Measurements from ENCODE around the gene PEX12. TPM values are rescaled to one million over a fixed set of nuclear protein-coding genes. Genes with fewer than 3 reads are reported as not detected.
"Not testable (repeated sequence)": the region's sequence is repeated elsewhere in the genome, so short reads cannot be mapped to it uniquely, and the experiment has no call there.

Gene PEX12
- total RNA-seq, 2 donors from 2014 or later: 9.4 to 11.6 TPM

DNA sequence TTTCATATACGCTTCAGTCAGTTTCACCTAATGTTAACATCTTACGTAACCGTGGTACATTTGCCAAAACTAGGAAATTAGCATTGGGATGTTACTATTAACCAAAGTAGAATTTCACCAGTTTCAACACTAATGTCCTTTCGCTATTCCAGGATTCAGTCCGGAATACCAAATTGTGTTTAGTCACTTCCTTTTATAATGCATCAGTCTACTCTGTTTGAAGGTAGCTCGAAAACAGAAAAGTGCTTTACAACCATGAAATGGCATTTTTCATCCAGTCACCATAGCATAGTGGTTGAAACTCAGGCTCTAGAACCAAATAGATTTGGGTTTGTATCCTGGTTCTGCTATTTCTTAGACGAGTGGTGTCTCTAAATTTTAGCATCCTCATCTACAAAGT, 38.2 kb upstream of the PEX12 start:
- no peak for DNase-seq (ENCODE audit: low spot score)
- 93% methylated on average over 7 of the region's 7 CpGs for WGBS
- Histone ChIP-seq H3K27ac (no peak overlapping the region), H3K9me3 (no peaks in the 10 kb centered on the region), H3K4me1 (replicated peaks) (peaks cover 3% of the 10 kb centered on the region), H3K36me3 (no peaks in the 10 kb centered on the region), H3K27me3 (replicated peaks; ENCODE audit: insufficient read depth) (no peaks in the 10 kb centered on the region), H3K4me3 (no peak overlapping the region)
- TF ChIP-seq, protein P1, sequence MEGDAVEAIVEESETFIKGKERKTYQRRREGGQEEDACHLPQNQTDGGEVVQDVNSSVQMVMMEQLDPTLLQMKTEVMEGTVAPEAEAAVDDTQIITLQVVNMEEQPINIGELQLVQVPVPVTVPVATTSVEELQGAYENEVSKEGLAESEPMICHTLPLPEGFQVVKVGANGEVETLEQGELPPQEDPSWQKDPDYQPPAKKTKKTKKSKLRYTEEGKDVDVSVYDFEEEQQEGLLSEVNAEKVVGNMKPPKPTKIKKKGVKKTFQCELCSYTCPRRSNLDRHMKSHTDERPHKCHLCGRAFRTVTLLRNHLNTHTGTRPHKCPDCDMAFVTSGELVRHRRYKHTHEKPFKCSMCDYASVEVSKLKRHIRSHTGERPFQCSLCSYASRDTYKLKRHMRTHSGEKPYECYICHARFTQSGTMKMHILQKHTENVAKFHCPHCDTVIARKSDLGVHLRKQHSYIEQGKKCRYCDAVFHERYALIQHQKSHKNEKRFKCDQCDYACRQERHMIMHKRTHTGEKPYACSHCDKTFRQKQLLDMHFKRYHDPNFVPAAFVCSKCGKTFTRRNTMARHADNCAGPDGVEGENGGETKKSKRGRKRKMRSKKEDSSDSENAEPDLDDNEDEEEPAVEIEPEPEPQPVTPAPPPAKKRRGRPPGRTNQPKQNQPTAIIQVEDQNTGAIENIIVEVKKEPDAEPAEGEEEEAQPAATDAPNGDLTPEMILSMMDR (IDR thresholded peaks at IDR 0.05): no peak
- no peak for TF ChIP-seq POLR2A (IDR thresholded peaks at IDR 0.05)
- no peak for TF ChIP-seq POLR2AphosphoS5 (IDR thresholded peaks at IDR 0.05)
- intact Hi-C loops (cut with DNase I): no loop called here

DNA sequence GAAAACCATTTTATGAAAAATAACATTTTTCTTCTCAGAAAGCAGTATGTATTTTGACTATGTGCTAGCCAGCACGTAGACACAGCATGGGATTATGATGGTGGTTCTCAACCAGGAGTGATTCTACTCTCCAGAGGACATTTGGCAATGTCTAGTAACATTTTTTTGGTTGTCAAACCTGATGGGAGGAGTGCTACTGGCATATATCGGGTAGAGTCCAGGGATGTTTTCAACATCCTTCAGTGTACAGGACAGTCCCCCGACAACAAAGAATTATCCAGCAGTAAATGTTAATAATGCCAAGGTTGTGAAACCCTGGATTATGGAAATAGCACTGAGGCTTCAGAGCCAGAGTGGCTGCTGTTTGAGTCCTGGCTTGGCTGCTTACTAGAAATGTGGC, 36.4 kb upstream of the PEX12 start:
- no peak for DNase-seq (ENCODE audit: low spot score)
- H3K27ac ChIP-seq: no peak overlapping the region
- TF ChIP-seq POLR2AphosphoS5 (IDR thresholded peaks at IDR 0.05): no peak
- TF ChIP-seq, protein P1 (IDR thresholded peaks at IDR 0.05): no peak
- no peak for TF ChIP-seq POLR2A (IDR thresholded peaks at IDR 0.05)
- H3K4me1 ChIP-seq (replicated peaks): peaks cover 3% of the 10 kb centered on the region
- H3K9me3 ChIP-seq: no peaks in the 10 kb centered on the region
- 83% methylated on average over 3 of the region's 3 CpGs for WGBS
- no peak overlapping the region for H3K4me3 ChIP-seq
- intact Hi-C loops (cut with DNase I): no loop called here
- H3K27me3 ChIP-seq (replicated peaks; ENCODE audit: insufficient read depth): no peaks in the 10 kb centered on the region
- H3K36me3 ChIP-seq: no peaks in the 10 kb centered on the region

DNA sequence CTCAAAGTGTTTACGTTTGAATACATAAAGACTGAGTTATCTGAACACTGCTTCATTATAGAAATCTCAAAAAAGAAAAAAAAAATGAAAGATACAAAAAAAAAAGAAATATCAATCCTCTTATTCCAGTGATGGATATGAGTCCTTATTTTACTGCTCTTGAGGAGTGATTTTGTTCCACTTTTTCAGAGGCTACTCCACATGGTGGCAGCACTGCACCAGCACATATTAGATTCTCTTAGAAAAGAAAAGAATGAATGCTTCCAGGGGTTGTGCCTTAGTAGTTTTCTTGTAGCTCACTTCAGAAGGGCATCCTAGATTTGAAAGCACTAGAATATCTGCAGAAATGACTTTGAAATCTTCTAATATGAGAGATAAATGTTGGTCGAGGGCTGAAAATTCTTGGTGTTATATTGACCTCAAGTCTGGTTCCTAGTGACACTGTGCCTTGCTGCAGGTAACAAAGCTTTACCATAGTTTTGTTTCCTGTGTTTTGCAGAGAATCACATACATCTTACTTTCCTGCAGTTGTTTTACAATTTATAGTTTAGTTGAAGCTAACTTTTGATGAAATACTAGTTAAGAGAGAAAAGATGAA, 34.7 kb upstream of the PEX12 start:
- TF ChIP-seq, protein P1 (IDR thresholded peaks at IDR 0.05): peak; percentile 16 to 63 (median 48)
- TF ChIP-seq POLR2AphosphoS5 (IDR thresholded peaks at IDR 0.05): no peak
- Histone ChIP-seq H3K4me3 (no peak overlapping the region), H3K27me3 (replicated peaks; ENCODE audit: insufficient read depth) (no peaks in the 10 kb centered on the region), H3K4me1 (replicated peaks) (no peaks in the 10 kb centered on the region), H3K27ac (no peak overlapping the region), H3K9me3 (no peaks in the 10 kb centered on the region), H3K36me3 (no peaks in the 10 kb centered on the region)
- WGBS: 81% methylated on average over 2 of the region's 2 CpGs
- intact Hi-C loops (cut with DNase I): loop anchor here (2.0 kb wide), 1 partner anchor 134 kb away; no protein-coding TSS in a partner anchor
- DNase-seq (ENCODE audit: low spot score): peak; percentile 26

DNA sequence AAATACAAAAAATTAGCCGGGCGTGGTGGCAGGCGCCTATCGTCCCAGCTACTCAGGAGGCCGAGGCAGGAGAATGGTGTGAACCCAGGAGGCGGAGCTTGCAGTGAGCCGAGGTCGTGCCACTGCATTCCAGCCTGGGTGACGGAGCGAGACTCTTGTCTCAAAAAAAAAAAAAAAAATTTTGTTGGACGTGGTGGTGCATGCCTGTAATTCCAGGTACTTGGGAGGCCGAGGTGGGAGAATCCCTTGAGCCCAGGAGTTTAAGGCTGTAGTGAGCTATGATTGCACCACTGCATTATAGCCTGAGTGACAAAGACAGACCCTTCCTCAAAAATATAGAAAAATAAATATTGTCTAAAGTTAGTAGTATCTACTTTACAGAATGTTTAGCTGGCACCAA, 32.4 kb upstream of the PEX12 start:
- 84% methylated on average over 12 of the region's 12 CpGs for WGBS

DNA sequence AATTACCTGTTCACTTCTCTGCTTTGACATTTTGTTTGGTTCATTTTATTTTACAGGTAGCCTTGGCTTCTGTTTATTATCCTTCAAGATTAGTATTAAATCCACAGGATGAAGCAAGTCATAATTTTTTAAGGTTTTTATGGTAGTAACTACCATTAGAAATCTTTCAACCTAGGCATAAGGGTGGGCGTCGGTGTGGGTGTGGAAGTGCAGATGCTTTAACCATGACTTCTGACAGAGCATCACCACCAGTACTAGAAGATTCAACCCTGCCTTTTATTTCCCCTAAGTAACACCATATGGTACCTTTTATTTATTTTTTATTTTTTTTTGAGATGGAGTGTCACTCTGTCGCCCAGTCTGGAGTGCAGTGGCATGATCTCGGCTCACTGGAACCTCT, 31.5 kb upstream of the PEX12 start:
- H3K4me1 ChIP-seq (replicated peaks): no peaks in the 10 kb centered on the region
- DNase-seq (ENCODE audit: low spot score): no peak
- no peak overlapping the region for H3K4me3 ChIP-seq
- H3K27ac ChIP-seq: no peak overlapping the region
- TF ChIP-seq POLR2A (IDR thresholded peaks at IDR 0.05) (no peak), POLR2AphosphoS5 (IDR thresholded peaks at IDR 0.05) (no peak)
- TF ChIP-seq, protein P1 (IDR thresholded peaks at IDR 0.05): no peak
- H3K27me3 ChIP-seq (replicated peaks; ENCODE audit: insufficient read depth): no peaks in the 10 kb centered on the region
- no peaks in the 10 kb centered on the region for H3K36me3 ChIP-seq
- intact Hi-C loops (cut with DNase I): no loop called here
- 91% methylated on average over 4 of the region's 4 CpGs for WGBS
- H3K9me3 ChIP-seq: no peaks in the 10 kb centered on the region

More for the DNA sequence above, 32.4 kb upstream of the PEX12 start:
- H3K4me1 ChIP-seq (replicated peaks); H3K36me3 ChIP-seq; H3K27me3 ChIP-seq (replicated peaks; ENCODE audit: insufficient read depth); intact Hi-C loops (cut with DNase I); H3K27ac ChIP-seq; H3K4me3 ChIP-seq; H3K9me3 ChIP-seq; DNase-seq (ENCODE audit: low spot score): not testable (repeated sequence)

Data from prostate gland (tissue), 2 donors.